Measurements from ENCODE around the gene ANKRD11. TPM values are rescaled to one million over a fixed set of nuclear protein-coding genes. Genes with fewer than 3 reads are reported as not detected.
"Not testable (repeated sequence)": the region's sequence is repeated elsewhere in the genome, so short reads cannot be mapped to it uniquely, and the experiment has no call there.

Gene ANKRD11
- polyA plus RNA-seq, 3 donors, result 98.3 to 127 (median 111) TPM

GRCh38 chr16:89364606-89365005 lies 125.8 kb downstream of the ANKRD11 start:
- DNase-seq (ENCODE audit: extremely low read depth in 1 of 11, low read depth in 9 of 11, low spot score in 4 of 11), result no peak

DNA sequence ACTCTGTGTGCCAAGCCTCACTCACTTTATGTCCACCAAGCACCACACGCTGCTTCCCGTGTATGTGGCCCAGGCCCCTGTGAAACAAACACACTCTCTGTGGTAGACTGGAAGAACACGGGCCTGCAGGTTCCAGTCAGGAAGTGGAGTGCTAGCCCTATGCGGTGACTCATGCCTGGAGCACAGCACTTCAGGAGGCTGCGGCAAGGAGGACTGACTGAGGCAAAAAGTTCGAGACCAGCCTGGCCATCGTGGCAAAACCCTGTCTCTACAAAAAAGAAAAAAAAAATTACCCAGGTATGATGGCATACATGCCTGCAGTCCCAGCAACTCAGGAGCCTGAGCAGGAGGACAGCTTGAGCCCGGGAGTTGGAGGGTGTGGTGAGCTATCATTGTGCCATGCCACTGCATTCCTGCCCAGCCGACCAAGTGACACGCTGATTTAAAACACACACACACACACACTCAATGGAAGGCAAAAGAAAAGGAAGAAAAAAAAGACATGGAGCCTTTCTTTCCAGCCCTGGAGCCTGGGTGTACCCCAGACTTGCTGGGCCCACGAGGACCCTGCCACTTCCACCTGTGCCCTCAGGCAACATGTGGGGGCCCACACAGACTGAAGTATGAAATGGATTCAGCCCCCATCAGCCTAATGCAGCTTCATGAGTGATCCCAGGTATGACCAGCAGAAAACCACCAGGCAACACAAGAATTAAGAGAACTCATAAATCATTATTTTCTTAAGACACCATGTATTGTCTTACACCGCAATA lies 126.6 kb downstream of the ANKRD11 start:
- DNase-seq (ENCODE audit: extremely low read depth in 1 of 11, low read depth in 9 of 11, low spot score in 4 of 11), result no peak

DNA sequence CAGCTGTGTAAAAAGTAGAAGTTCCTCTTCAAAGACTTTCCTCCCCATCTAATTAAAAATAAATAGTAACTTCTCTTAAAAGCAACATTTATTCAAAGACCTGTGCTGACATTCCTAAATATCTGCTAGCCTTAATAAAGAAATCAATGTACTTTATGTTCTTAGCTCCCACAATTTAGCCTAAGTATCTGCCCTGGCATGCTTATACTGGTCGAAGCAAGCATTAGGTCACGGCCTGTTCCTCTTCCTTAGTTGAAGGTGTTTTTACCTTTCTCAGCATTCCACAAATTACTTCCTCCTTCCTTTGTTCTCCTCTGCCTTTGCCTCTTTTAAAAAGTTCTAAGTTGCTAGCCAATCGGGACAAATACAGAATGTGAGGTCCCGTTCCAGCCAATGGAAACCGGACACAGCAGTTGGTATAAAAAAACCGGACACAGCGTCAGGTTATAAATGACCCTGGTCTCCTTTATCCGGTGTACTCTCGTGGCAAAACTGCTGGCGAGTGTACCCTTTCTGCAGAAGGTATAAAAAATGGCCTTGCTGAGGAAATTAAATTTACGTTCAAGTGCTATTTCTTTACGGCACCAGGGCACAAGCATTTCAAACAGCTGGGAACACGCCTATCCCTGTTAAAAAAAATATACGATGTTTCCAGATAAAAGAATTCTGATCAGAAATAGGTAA lies 127.7 kb downstream of the ANKRD11 start:
- DNase-seq (ENCODE audit: extremely low read depth in 1 of 11, low read depth in 9 of 11, low spot score in 4 of 11), result not testable (repeated sequence)

GRCh38 chr16:89361751-89362539 lies 128.4 kb downstream of the ANKRD11 start:
- DNase-seq (ENCODE audit: extremely low read depth in 1 of 11, low read depth in 9 of 11, low spot score in 4 of 11), result no peak

- DNase-seq (ENCODE audit: extremely low read depth in 1 of 11, low read depth in 9 of 11, low spot score in 4 of 11), result no peak
Measured at GRCh38 chr16:89360760-89361435, 129.5 kb downstream of the ANKRD11 start.

GRCh38 chr16:89359264-89360147 lies 130.9 kb downstream of the ANKRD11 start:
- peak in 1 of 11 donors; percentile 41 for DNase-seq (ENCODE audit: extremely low read depth in 1 of 11, low read depth in 9 of 11, low spot score in 4 of 11)

DNA sequence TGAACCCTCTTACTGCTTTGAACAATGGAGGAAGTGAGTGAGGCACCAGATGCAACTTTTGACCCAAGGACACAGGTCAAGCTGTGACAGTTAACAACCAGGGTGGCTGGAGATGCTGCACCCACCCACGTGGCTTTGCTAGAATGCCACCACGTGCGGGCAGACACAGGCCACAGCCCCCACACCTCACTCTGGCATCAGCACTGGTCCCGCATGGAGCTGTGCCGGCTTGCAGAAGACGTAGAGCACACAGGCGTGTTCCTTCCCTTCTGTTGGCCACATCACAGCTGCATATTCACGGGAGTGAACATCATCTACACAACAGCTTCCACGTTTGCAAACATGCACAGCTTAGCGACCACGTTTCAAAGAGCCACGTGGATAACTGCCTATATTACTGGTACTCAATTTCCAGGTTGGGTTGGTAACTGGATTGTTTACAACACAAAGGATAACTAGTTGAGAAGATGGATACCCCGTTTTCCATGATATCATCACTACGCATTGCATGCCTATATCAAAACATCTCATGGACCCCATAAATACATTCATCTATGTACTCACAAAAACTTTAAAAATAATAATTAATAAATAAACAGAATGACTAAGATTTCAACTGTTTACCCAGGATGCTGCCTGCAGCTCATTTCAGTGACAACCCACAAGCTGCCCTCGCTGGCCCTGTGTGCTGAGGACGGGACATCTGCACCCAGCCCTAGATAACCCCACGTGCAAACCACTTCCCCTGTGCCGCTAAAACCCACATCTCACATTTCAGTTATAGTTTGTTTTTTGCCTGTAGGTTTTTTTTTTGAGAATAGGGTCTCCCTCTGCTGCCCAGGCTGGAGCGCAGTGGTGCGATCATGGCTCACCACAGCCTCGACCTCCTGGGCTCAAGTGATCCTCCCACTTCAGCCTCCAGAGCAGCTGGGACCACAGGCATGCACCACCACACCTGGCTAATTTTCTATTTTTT lies 132.0 kb downstream of the ANKRD11 start:
- DNase-seq (ENCODE audit: extremely low read depth in 1 of 11, low read depth in 9 of 11, low spot score in 4 of 11), result no peak

DNA sequence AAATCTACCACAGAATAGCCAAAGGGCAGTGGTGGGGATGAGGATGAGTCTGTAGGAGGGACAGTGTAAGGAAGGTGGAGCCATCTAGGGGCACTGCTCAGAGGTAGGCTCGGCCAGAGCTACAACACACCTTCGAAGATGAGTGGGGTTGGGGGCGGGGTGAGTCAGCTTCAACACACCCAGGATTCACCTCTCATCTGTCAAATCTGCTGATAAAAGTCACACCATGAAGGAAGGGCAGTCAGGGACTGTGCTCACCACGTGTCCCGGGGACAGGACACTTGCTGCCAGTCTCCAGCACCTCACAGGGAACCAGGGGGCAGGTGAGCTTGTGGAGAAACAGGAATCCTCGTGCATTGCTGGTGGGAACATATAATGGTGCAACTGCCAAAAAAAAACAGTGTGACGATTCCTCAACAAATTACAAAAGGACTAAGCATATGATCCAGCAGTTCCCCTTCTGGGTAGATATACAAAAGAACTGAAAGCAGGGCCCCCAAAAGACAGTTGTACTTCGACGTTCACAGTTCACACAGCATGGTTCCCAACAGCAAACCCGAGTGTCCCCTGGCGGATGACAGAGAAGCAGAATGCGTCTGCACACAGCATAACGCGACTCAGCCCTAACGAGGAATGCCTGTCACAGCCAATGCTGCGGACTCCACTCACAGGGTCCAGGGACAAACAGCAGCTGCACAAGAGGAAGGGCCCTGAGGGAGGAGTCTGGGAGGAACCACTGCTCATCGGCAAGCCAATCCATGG lies 133.1 kb downstream of the ANKRD11 start:
- peak in 4 of 11 donors; percentile 51 to 62 (median 60) for DNase-seq (ENCODE audit: extremely low read depth in 1 of 11, low read depth in 9 of 11, low spot score in 4 of 11)

DNA sequence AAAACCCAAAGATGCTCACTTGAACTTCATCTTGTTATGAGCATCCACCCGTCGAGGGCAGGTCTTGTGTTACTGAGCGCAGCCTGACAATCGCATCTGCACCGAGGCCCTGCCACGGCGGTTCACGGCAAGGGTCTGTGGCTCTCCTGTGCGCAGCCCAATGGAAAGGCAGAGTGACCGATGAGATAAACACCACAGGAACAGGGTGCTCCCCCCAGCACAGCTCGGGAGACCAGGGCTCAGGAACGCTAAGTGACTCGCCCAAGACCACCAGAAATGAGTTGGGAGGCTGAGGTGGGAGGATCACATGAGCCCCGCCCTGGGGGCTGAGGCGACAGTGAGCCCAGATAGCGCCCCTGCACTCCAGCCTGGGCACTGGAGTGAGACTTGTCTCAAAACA lies 134.7 kb downstream of the ANKRD11 start:
- no peak for DNase-seq (ENCODE audit: extremely low read depth in 1 of 11, low read depth in 9 of 11, low spot score in 4 of 11)

- DNase-seq (ENCODE audit: extremely low read depth in 1 of 11, low read depth in 9 of 11, low spot score in 4 of 11), result no peak
Measured at GRCh38 chr16:89355007-89355406, 135.4 kb downstream of the ANKRD11 start.

DNA sequence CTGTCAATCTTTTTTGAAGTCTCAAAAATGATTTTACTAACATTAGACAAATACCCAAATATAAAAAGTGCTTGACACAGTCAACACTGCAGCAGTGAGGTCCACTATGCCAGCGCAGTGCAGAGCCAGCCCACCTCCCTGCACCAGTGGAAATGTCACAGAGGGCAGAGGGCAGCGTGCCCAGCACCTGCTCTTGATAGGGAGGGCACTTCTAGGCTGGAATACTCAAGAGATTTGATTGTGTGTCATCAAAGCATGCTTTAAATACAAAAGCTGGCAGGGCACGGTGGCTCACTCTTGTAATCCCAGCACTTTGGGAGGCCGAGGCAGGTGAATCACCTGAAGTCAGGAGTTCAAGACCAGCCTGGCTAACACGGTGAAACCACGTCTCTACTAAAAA lies 136.0 kb downstream of the ANKRD11 start:
- DNase-seq (ENCODE audit: extremely low read depth in 1 of 11, low read depth in 9 of 11, low spot score in 4 of 11), result no peak

GRCh38 chr16:89352091-89352681 lies 138.2 kb downstream of the ANKRD11 start:
- no peak for DNase-seq (ENCODE audit: extremely low read depth in 1 of 11, low read depth in 9 of 11, low spot score in 4 of 11)

- no peak for DNase-seq (ENCODE audit: extremely low read depth in 1 of 11, low read depth in 9 of 11, low spot score in 4 of 11)
Measured at GRCh38 chr16:89351645-89352044, 138.7 kb downstream of the ANKRD11 start.

- no peak for DNase-seq (ENCODE audit: extremely low read depth in 1 of 11, low read depth in 9 of 11, low spot score in 4 of 11)
Measured at GRCh38 chr16:89350701-89351380, 139.5 kb downstream of the ANKRD11 start.

- no peak for DNase-seq (ENCODE audit: extremely low read depth in 1 of 11, low read depth in 9 of 11, low spot score in 4 of 11)
Measured at GRCh38 chr16:89349947-89350633, 140.3 kb downstream of the ANKRD11 start.
